ES-I3 (cell line): Measurements from ENCODE around the gene FHAD1.

Experiments used
- H3K36me3 ChIP-seq: 2 replicates; pipeline ENCODE4 v1.6.1; 2013; ENCODE audit warnings: mild to moderate bottlenecking, low read length, control low read depth, moderate library complexity; ENCODE audit not compliant: insufficient read depth
- H3K4me1 ChIP-seq: 2 replicates; pipeline ENCODE4 v1.6.1; 2013; ENCODE audit warnings: mild to moderate bottlenecking, control low read depth, low read length; ENCODE audit not compliant: insufficient read depth
- H3K9ac ChIP-seq: 2 replicates; pipeline ENCODE4 v1.6.1; 2013; ENCODE audit warnings: low read depth, mild to moderate bottlenecking, low read length, moderate library complexity
- H3K9me3 ChIP-seq: 2 replicates; pipeline ENCODE4 v1.6.1; 2013; ENCODE audit warnings: mild to moderate bottlenecking, low read length, moderate library complexity; ENCODE audit not compliant: control insufficient read depth, insufficient read depth

FHAD1 gene

DNA sequence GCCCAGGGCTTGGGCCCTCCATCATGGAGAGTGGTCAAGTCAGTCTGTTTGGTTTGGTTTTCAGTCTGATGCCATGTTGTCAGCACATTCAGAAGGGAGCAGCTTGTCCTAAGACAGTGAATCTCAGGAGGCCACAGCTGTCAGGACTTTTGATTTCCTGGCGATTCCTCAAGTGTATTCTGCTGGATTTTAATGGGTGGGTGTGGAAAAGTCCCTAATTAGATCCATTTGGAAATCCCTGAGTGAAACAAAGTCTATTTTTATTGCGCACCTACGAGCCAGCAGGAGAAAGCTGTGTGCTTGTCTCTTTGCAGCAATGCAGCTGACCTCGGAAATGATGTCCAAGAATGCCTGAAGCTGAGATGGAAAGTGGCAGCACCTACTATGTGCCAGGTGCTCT, 21.6 kb upstream of the FHAD1 start:
- H3K9ac ChIP-seq, result no peak overlapping the region
- no peaks in the 10 kb centered on the region for H3K36me3 ChIP-seq
- no peaks in the 10 kb centered on the region for H3K4me1 ChIP-seq
- no peaks in the 10 kb centered on the region for H3K9me3 ChIP-seq

DNA sequence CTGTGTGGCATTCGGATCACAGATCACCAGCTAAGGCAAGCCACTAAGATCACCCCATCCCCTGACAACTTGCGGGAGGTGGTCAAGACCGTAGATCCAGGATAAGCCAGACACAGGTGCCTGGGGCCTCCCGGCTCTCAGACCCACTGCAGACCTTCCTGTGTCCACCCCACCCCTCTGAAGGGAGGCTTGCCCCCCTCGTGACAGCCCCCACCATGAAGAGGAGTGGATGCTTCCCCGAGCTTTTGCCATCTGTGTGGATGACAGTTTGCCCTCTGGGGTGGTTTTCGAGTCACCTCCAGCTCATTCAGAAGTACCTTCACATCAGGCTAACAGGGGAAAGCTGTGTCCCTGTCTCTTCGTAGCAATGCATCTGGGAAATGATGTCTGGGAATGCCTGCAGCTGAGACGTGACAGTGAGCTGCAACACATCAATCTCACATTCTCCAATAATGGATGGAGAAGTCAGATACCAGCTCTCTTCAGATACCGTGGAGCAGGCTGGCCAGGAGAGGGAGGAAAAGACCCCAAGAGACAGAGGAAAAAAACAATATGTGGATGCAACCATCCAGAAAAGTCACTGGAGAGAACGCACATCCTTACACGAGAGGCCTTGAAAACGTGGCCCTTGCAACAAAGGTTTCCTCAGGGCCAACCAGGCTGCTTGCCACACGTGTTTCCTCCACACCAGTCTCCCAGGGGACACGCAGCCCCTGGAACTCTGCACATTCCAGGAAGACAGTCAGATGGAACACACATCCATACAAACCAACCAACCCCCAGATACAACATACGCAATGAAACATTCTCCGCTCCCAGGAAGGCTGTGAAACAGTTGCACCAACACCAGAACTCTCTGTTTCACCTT, 20.4 kb upstream of the FHAD1 start:
- no peaks in the 10 kb centered on the region for H3K9me3 ChIP-seq
- no peaks in the 10 kb centered on the region for H3K36me3 ChIP-seq

GRCh38 chr1:15229707-15230131, 17.3 kb upstream of the FHAD1 start:
- H3K9ac ChIP-seq, result no peak overlapping the region
- H3K4me1 ChIP-seq, result no peaks in the 10 kb centered on the region
- no peaks in the 10 kb centered on the region for H3K36me3 ChIP-seq
- no peaks in the 10 kb centered on the region for H3K9me3 ChIP-seq

More for the DNA sequence above, 20.4 kb upstream of the FHAD1 start:
- no peak overlapping the region for H3K9ac ChIP-seq
- H3K4me1 ChIP-seq, result no peaks in the 10 kb centered on the region

DNA sequence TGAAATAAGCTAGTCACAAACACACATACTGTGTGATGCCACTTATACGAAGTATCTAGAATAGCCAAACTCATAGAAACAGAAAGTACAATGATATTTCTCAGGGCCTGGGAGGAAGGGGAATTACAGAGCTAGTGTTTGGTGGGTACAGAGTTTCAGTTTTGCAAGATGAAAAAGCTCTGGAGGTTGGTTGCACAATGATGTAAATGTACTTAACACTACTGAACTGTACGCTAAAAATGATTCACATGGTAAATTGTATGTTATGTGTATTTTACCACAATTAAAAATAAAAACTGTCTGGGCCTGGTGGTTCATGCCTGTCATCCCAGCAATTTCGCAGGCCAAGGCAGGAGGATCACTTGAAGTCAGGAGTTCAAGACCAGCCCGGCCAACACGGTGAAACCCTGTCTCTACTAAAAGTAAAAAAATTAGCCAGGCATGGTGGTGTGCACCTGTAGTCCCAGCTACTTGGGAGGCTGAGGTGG, 15.3 kb upstream of the FHAD1 start:
- H3K9ac ChIP-seq, result no peak overlapping the region
- H3K36me3 ChIP-seq, result no peaks in the 10 kb centered on the region
- no peaks in the 10 kb centered on the region; the same call in 1 of the 2 replicates for H3K4me1 ChIP-seq
- H3K9me3 ChIP-seq, result no peaks in the 10 kb centered on the region

GRCh38 chr1:15233689-15234088, 13.3 kb upstream of the FHAD1 start:
- no peaks in the 10 kb centered on the region for H3K36me3 ChIP-seq
- no peaks in the 10 kb centered on the region; the same call in 1 of the 2 replicates for H3K4me1 ChIP-seq
- no peaks in the 10 kb centered on the region for H3K9me3 ChIP-seq
- no peak overlapping the region for H3K9ac ChIP-seq

DNA sequence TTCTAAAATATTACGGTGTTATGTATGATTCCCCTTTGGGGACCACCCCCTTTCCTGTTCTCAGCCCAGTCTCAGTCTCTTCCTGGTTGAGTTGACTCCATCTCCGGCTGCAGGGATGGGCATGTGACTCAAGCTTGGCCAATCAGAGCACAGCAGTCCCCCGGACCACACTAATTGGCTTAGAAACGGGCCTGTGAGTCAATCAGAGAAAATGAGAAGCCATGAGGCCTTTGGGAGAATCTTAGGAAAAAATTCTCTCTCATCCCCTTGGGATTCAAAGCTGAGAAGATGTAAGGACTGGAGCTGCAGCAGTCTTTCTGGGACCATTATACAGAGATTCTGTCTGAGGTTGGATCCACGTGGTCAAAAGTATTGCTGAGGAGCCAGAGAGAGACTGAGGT, 10.7 kb upstream of the FHAD1 start:
- H3K9ac ChIP-seq, result no peak overlapping the region

DNA sequence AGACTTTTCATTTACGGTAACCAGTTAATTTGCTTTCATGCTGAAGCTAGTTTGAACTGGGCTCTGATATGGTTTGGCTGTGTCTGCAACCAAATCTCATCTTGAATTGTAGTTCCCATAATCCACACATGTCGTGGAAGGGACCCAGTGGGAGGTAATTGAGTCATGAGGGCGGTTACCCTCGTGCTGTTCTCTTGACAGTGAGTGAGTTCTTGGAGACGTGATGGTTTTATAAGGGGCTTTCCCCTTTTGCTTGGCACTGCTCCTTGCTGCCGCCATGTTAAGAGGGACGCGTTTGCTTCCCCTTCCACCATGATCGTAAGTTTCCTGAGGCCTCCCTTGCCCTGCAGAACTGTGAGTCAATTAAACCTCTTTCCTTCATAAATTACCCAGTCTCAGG, 10.3 kb upstream of the FHAD1 start:
- Histone ChIP-seq H3K36me3 (no peaks in the 10 kb centered on the region), H3K9ac (no peak overlapping the region), H3K9me3 (no peaks in the 10 kb centered on the region), H3K4me1 (no peaks in the 10 kb centered on the region; the same call in 1 of the 2 replicates)

More for the DNA sequence above, 10.7 kb upstream of the FHAD1 start:
- Histone ChIP-seq H3K4me1 (no peaks in the 10 kb centered on the region; the same call in 1 of the 2 replicates), H3K36me3 (no peaks in the 10 kb centered on the region), H3K9me3 (no peaks in the 10 kb centered on the region)

GRCh38 chr1:15238789-15239188, 8.2 kb upstream of the FHAD1 start:
- H3K9me3 ChIP-seq, result no peaks in the 10 kb centered on the region
- no peaks in the 10 kb centered on the region for H3K36me3 ChIP-seq
- H3K4me1 ChIP-seq, result peaks cover 5% of the 10 kb centered on the region; the same call in 1 of the 2 replicates
- H3K9ac ChIP-seq, result no peak overlapping the region

- Histone ChIP-seq H3K36me3 (no peaks in the 10 kb centered on the region), H3K4me1 (peaks cover 12% of the 10 kb centered on the region), H3K9ac (no peak overlapping the region), H3K9me3 (no peaks in the 10 kb centered on the region)
These were observed 4.3 kb upstream of the FHAD1 start for GRCh38 chr1:15242766-15243165.

- H3K9me3 ChIP-seq, result no peaks in the 10 kb centered on the region
- no peaks in the 10 kb centered on the region for H3K36me3 ChIP-seq
- no peak overlapping the region for H3K9ac ChIP-seq
- peaks cover 12% of the 10 kb centered on the region for H3K4me1 ChIP-seq
These were observed 3.6 kb upstream of the FHAD1 start for GRCh38 chr1:15243275-15244043.

DNA sequence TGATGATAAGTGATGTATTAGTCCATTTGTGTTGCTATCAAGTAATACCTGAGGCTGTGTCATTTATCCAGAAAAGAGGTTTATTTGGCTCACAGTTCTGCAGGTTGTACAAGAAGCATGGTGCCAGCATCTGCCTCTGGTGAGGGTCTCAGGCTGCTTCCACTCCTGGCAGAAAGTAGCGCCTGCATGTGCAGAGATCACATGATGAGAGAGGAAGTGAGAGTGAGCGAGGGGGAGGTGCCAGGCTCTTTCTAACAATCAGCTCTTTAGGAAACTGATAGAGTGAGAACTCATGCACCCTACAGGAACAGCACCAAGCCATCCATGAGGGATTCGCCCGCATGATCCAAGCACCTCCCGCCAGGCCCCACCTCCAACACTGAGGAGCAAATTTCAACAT, 2.2 kb upstream of the FHAD1 start:
- H3K4me1 ChIP-seq, result peaks cover 12% of the 10 kb centered on the region
- no peaks in the 10 kb centered on the region for H3K9me3 ChIP-seq
- no peak overlapping the region for H3K9ac ChIP-seq
- no peaks in the 10 kb centered on the region for H3K36me3 ChIP-seq

- H3K36me3 ChIP-seq, result no peaks in the 10 kb centered on the region
These were observed 1.2 kb upstream of the FHAD1 start for GRCh38 chr1:15245593-15246360.

GRCh38 chr1:15248216-15248615, 1.2 kb downstream of the FHAD1 start:
- no peak overlapping the region for H3K9ac ChIP-seq
- peaks cover 11% of the 10 kb centered on the region for H3K4me1 ChIP-seq
- H3K9me3 ChIP-seq, result no peaks in the 10 kb centered on the region
- H3K36me3 ChIP-seq, result no peaks in the 10 kb centered on the region

More at GRCh38 chr1:15245593-15246360, 1.2 kb upstream of the FHAD1 start:
- H3K9me3 ChIP-seq, result no peaks in the 10 kb centered on the region
- no peak overlapping the region for H3K9ac ChIP-seq
- peaks cover 12% of the 10 kb centered on the region for H3K4me1 ChIP-seq

GRCh38 chr1:15249081-15249480, 2.1 kb downstream of the FHAD1 start:
- Histone ChIP-seq H3K36me3 (no peaks in the 10 kb centered on the region), H3K9ac (no peak overlapping the region), H3K4me1 (peaks cover 7% of the 10 kb centered on the region), H3K9me3 (no peaks in the 10 kb centered on the region)
